Liver (tissue), 9 donors: ENCODE data around the gene NBEAL1. TPM values are rescaled to one million over a fixed set of nuclear protein-coding genes. Genes with fewer than 3 reads are reported as not detected.
"Not testable (repeated sequence)": the region's sequence is repeated elsewhere in the genome, so short reads cannot be mapped to it uniquely, and the experiment has no call there.

ENCODE experiments used
- DNase-seq: peaks from one replicate; pipeline ENCODE4 v3.0.0-alpha.2; 2017; ENCODE audit warnings: low spot score
- H3K27ac ChIP-seq, 2 donors: one replicate each; pipeline ENCODE4 v1.7.0; 2013; ENCODE audit warnings: inconsistent platforms in 2 of 2, low read length in 2 of 2, control low read depth in 1 of 2, low read depth in 1 of 2, mild to moderate bottlenecking in 1 of 2
- H3K27me3 ChIP-seq, 4 donors: one replicate each; pipeline versions ENCODE4 v1.6.1 to v1.7.0; 2013; ENCODE audit warnings: low read length in 3 of 4, inconsistent platforms in 1 of 4, mild to moderate bottlenecking in 1 of 4, moderate library complexity in 1 of 4; ENCODE audit not compliant: control insufficient read depth in 4 of 4, insufficient read depth in 4 of 4
- H3K36me3 ChIP-seq, 4 donors: one replicate each; pipeline versions ENCODE4 v1.6.1 to v1.7.0; 2013; ENCODE audit warnings: low read length in 3 of 4, mild to moderate bottlenecking in 3 of 4, low read depth in 1 of 4, moderate library complexity in 1 of 4; ENCODE audit not compliant: control insufficient read depth in 4 of 4, insufficient read depth in 3 of 4
- H3K4me1 ChIP-seq, 4 donors: one replicate each; pipeline versions ENCODE4 v1.6.1 to v1.7.0; 2013; ENCODE audit warnings: low read length in 3 of 4, mild to moderate bottlenecking in 3 of 4, moderate library complexity in 1 of 4; ENCODE audit not compliant: control insufficient read depth in 4 of 4, insufficient read depth in 4 of 4
- H3K4me3 ChIP-seq, 3 donors: one replicate each; pipeline versions ENCODE4 v1.6.1 to v1.7.0; 2013; ENCODE audit warnings: low read length in 3 of 3, control low read depth in 1 of 3, low read depth in 1 of 3, mild to moderate bottlenecking in 1 of 3
- H3K9ac ChIP-seq, 2 donors: one replicate each; pipeline ENCODE4 v1.7.0; 2013; ENCODE audit warnings: low read length in 2 of 2, mild to moderate bottlenecking in 2 of 2, moderate library complexity in 2 of 2, control low read depth in 1 of 2, low read depth in 1 of 2
- H3K9me3 ChIP-seq, 4 donors: one replicate each; pipeline versions ENCODE4 v1.6.1 to v1.7.0; 2013; ENCODE audit warnings: low read length in 3 of 4; ENCODE audit not compliant: control insufficient read depth in 4 of 4
- ATF3 ChIP-seq: IDR thresholded peaks from 2 replicates; pipeline ENCODE4 v1.6.1; 2016; ENCODE audit warnings: antibody characterized with exemption
- CTCF ChIP-seq: fragments of 150-350 bp; IDR thresholded peaks from 2 replicates; pipeline ENCODE4 v1.5.1; 2017; ENCODE audit warnings: improper control_type of control experiment, low read depth, low read length; ENCODE audit not compliant: missing input control
- FOXA1 ChIP-seq: IDR thresholded peaks from 2 replicates; pipeline ENCODE4 v1.6.1; 2016; ENCODE audit warnings: antibody characterized with exemption
- FOXA2 ChIP-seq: IDR thresholded peaks from 2 replicates; pipeline ENCODE4 v1.6.1; 2016; ENCODE audit warnings: antibody characterized with exemption
- GABPA ChIP-seq, 2 donors: IDR thresholded peaks in 1 of 2; conservative IDR thresholded peaks in 1 of 2; 2 replicates each; pipeline ENCODE4 v1.6.1; 2016; ENCODE audit warnings: antibody characterized with exemption in 2 of 2, mild to moderate bottlenecking in 1 of 2, moderate library complexity in 1 of 2
- HNF4A ChIP-seq, 2 donors: conservative IDR thresholded peaks; 2 replicates each; pipeline ENCODE4 v1.6.1; 2016; ENCODE audit warnings: antibody characterized with exemption in 2 of 2, mild to moderate bottlenecking in 2 of 2
- HNF4G ChIP-seq: IDR thresholded peaks from 2 replicates; pipeline ENCODE4 v1.6.1; 2016; ENCODE audit warnings: antibody characterized with exemption
- MAX ChIP-seq: IDR thresholded peaks from 2 replicates; pipeline ENCODE4 v1.6.1; 2016; ENCODE audit warnings: antibody characterized with exemption
- NR2F2 ChIP-seq: IDR thresholded peaks from 2 replicates; pipeline ENCODE4 v1.6.1; 2016; ENCODE audit warnings: antibody characterized with exemption
- RAD21 ChIP-seq, 2 donors: IDR thresholded peaks; 2 replicates each; pipeline ENCODE4 v1.6.1; 2016; ENCODE audit warnings: antibody characterized with exemption in 2 of 2, mild to moderate bottlenecking in 2 of 2
- REST ChIP-seq: IDR thresholded peaks from 2 replicates; pipeline ENCODE4 v1.6.1; 2016; ENCODE audit warnings: antibody characterized with exemption, mild to moderate bottlenecking
- RXRA ChIP-seq, 2 donors: IDR thresholded peaks; 2 replicates each; pipeline ENCODE4 v1.6.1; 2017 to 2018; ENCODE audit warnings: antibody characterized with exemption in 2 of 2, mild to moderate bottlenecking in 1 of 2
- WGBS: extraction: QIAGEN DNeasy Blood & Tissue Kit; methylation state at CpG from one replicate; pipeline ENCODE4 v1.1.7; 2013; 5-methylcytosine and 5-hydroxymethylcytosine counted together
- polyA plus RNA-seq, 2 donors: library from polyadenylated mRNA; stranded (reverse) in 1 of 2; unstranded in 1 of 2; fragments of 200-250 nt in 1 of 2; fragments of >200 nt in 1 of 2; fragmentation: Nextera tagmentation in 1 of 2; extraction: Ambion mirVana in 1 of 2; gene quantifications; one replicate each; pipeline versions ENCODE4 v1.2.1 to v1.2.3, GENCODE V29; 2013 to 2015
- total RNA-seq, 2 donors: library from RNA; depleted of rRNA; stranded (reverse); fragments of >200 nt; gene quantifications; one replicate each; pipeline ENCODE4 v1.2.3, GENCODE V29; 2014
- donor health status: healthy.
- donor health status: healthy.
- donor health status: healthy.
- donor health status: healthy.
- donor health status: healthy.

Gene NBEAL1
- total and polyA plus RNA-seq, 4 donors: 4.4 to 47.9 (median 17.0) TPM

GRCh38 chr2:203097735-203098134 is 83.1 kb downstream of the NBEAL1 start:
- no peaks in the 10 kb centered on the region for H3K4me1 ChIP-seq
- no peak overlapping the region for H3K9ac ChIP-seq
- peak; percentile 7 for TF ChIP-seq CTCF
- TF ChIP-seq FOXA1: no peak
- no peak for TF ChIP-seq GABPA (IDR thresholded peaks at IDR 0.05 in 1 of 2, conservative IDR thresholded peaks at IDR 0.05 in 1 of 2)
- no peak for TF ChIP-seq HNF4A (conservative IDR thresholded peaks at IDR 0.05)
- TF ChIP-seq RAD21 (IDR thresholded peaks at IDR 0.05): peak; percentile 10 to 30
- H3K27me3 ChIP-seq: no peaks in the 10 kb centered on the region
- peaks cover 2 to 11% (median 5%) of the 10 kb centered on the region in 4 donors for H3K36me3 ChIP-seq
- no peak overlapping the region for H3K4me3 ChIP-seq
- no peak for DNase-seq
- no peak overlapping the region for H3K27ac ChIP-seq
- WGBS: 81% methylated on average over 1 of the region's 1 CpG
- no peaks in the 10 kb centered on the region for H3K9me3 ChIP-seq

- not testable (repeated sequence) for H3K4me1 ChIP-seq
- WGBS: 93% methylated on average over 1 of the region's 1 CpG
Observed at GRCh38 chr2:203102357-203102756, 87.7 kb downstream of the NBEAL1 start.

GRCh38 chr2:203104273-203104672 is 89.6 kb downstream of the NBEAL1 start:
- no peak for TF ChIP-seq FOXA1
- TF ChIP-seq REST: no peak
- TF ChIP-seq CTCF: no peak
- TF ChIP-seq HNF4A (conservative IDR thresholded peaks at IDR 0.05): no peak
- TF ChIP-seq GABPA (IDR thresholded peaks at IDR 0.05 in 1 of 2, conservative IDR thresholded peaks at IDR 0.05 in 1 of 2): no peak
- no peak for TF ChIP-seq NR2F2
- no peak for TF ChIP-seq MAX
- no peak for TF ChIP-seq FOXA2
- no peak for TF ChIP-seq RXRA (IDR thresholded peaks at IDR 0.05)
- TF ChIP-seq ATF3: no peak
- no peak for TF ChIP-seq HNF4G
- Histone ChIP-seq H3K27me3 (no peaks in the 10 kb centered on the region), H3K27ac (no peak overlapping the region), H3K9me3 (peaks cover 0 to 7% (median 0%) of the 10 kb centered on the region in 4 donors), H3K4me1 (no peaks in the 10 kb centered on the region), H3K4me3 (no peak overlapping the region), H3K36me3 (peaks cover 5 to 18% (median 14%) of the 10 kb centered on the region in 4 donors), H3K9ac (no peak overlapping the region)
- no peak for DNase-seq

More at GRCh38 chr2:203102357-203102756, 87.7 kb downstream of the NBEAL1 start:
- not testable (repeated sequence) for DNase-seq, H3K27me3 ChIP-seq, H3K9me3 ChIP-seq, H3K9ac ChIP-seq, H3K27ac ChIP-seq, H3K4me3 ChIP-seq
- H3K36me3 ChIP-seq: peaks cover 0 to 18% (median 7%) of the 10 kb centered on the region in 4 donors
